Tibial artery (tissue), 4 donors: ENCODE results near the gene TMED10.

ENCODE experiments used
- DNase-seq, 2 donors: peaks; one replicate each; pipeline ENCODE4 v3.0.0-alpha.2; 2019
- H3K27ac ChIP-seq, 2 donors: fragments of 200-600 bp; sonication (generic) in 1 of 2; 1 replicate in 1 of 2; 2 replicates in 1 of 2; pipeline ENCODE4 v1.5.1; 2018 to 2019; ENCODE audit warnings: mild to moderate bottlenecking in 1 of 2
- H3K27me3 ChIP-seq, 2 donors: fragments of 200-600 bp; sonication (generic) in 1 of 2; one replicate each; pipeline versions ENCODE4 v1.5.1 to v1.6.0; 2016 to 2019
- H3K36me3 ChIP-seq, 3 donors: fragments of 200-600 bp; sonication (generic) in 2 of 3; one replicate each; pipeline ENCODE4 v1.5.1; 2016 to 2019; ENCODE audit warnings: mild to moderate bottlenecking in 2 of 3
- H3K4me1 ChIP-seq, 4 donors: fragments of 200-600 bp; sonication (generic) in 2 of 4; 1 replicate in 3 of 4; 2 replicates in 1 of 4; pipeline ENCODE4 v1.5.1; 2016 to 2019
- H3K4me3 ChIP-seq, 2 donors: fragments of 200-600 bp; sonication (generic) in 1 of 2; 1 replicate in 1 of 2; 2 replicates in 1 of 2; pipeline ENCODE4 v1.5.1; 2018 to 2019; ENCODE audit warnings: mild to moderate bottlenecking in 2 of 2
- H3K9me3 ChIP-seq, 3 donors: fragments of 200-600 bp; sonication (generic) in 1 of 3; one replicate each; pipeline ENCODE4 v1.5.1; 2016 to 2019
- CTCF ChIP-seq, 2 experiments: fragments of 200-600 bp in 1 of 2; fragments of 450-650 bp in 1 of 2; IDR thresholded peaks; one replicate each; pipeline ENCODE4 v1.5.1; 2017 to 2019; ENCODE audit warnings: antibody characterized with exemption in 2 of 2, mild to moderate bottlenecking in 1 of 2, moderate library complexity in 1 of 2
- intact Hi-C: fragments of 100-400 bp; cut with DNase I; formaldehyde crosslinking; loops from one replicate; pipeline ENCODE4 v1.15.0; 2023; ENCODE audit warnings: low total_unique reads

The TMED10 gene

GRCh38 chr14:75176142-75176820 is at the start of gene TMED10:
Gene TMED10 (minus strand): TSS chr14:75176612. CDS start chr14:75176579, 33 bp downstream.
- H3K4me1 ChIP-seq, result peaks cover 0 to 33% (median 20%) of the 10 kb centered on the region in 4 donors
- H3K36me3 ChIP-seq, result no peaks in the 10 kb centered on the region
- no peaks in the 10 kb centered on the region for H3K27me3 ChIP-seq
- no peaks in the 10 kb centered on the region for H3K9me3 ChIP-seq
- H3K4me3 ChIP-seq, result peak within 1 kb of the TSS; percentile 67 to 73
- peak; percentile 87 to 94 for DNase-seq
- intact Hi-C loops, result no loop called here
- H3K27ac ChIP-seq, result peak within 1 kb of the TSS; percentile 94 to 96
- no peak for TF ChIP-seq CTCF (IDR thresholded peaks at IDR 0.05)

GRCh38 chr14:75224561-75224960 is 48.1 kb upstream of the TMED10 start:
- H3K36me3 ChIP-seq, result no peaks in the 10 kb centered on the region
- H3K9me3 ChIP-seq, result no peaks in the 10 kb centered on the region
- no peaks in the 10 kb centered on the region for H3K4me1 ChIP-seq
- no peak for TF ChIP-seq CTCF (IDR thresholded peaks at IDR 0.05)
- intact Hi-C loops, result no loop called here
- no peak overlapping the region for H3K4me3 ChIP-seq
- no peak overlapping the region for H3K27ac ChIP-seq
- no peak for DNase-seq
- H3K27me3 ChIP-seq, result no peaks in the 10 kb centered on the region

GRCh38 chr14:75223664-75224154 is 47.3 kb upstream of the TMED10 start:
- Histone ChIP-seq H3K4me3 (no peak overlapping the region), H3K36me3 (no peaks in the 10 kb centered on the region), H3K27ac (no peak overlapping the region), H3K27me3 (no peaks in the 10 kb centered on the region), H3K4me1 (no peaks in the 10 kb centered on the region), H3K9me3 (no peaks in the 10 kb centered on the region)
- DNase-seq, result peak in 1 of 2 donors; percentile 59
- TF ChIP-seq CTCF (IDR thresholded peaks at IDR 0.05), result no peak
- intact Hi-C loops, result no loop called here

GRCh38 chr14:75222208-75222701 is 45.8 kb upstream of the TMED10 start:
- no peaks in the 10 kb centered on the region for H3K27me3 ChIP-seq
- H3K4me3 ChIP-seq, result no peak overlapping the region
- H3K9me3 ChIP-seq, result no peaks in the 10 kb centered on the region
- no peak overlapping the region for H3K27ac ChIP-seq
- intact Hi-C loops, result no loop called here
- no peak for TF ChIP-seq CTCF (IDR thresholded peaks at IDR 0.05)
- DNase-seq, result peak; percentile 58 to 73
- H3K4me1 ChIP-seq, result no peaks in the 10 kb centered on the region
- H3K36me3 ChIP-seq, result no peaks in the 10 kb centered on the region

- Histone ChIP-seq H3K36me3 (no peaks in the 10 kb centered on the region), H3K4me3 (no peak overlapping the region), H3K4me1 (no peaks in the 10 kb centered on the region), H3K27me3 (no peaks in the 10 kb centered on the region), H3K9me3 (no peaks in the 10 kb centered on the region), H3K27ac (no peak overlapping the region)
- DNase-seq, result no peak
- TF ChIP-seq CTCF (IDR thresholded peaks at IDR 0.05), result no peak
- intact Hi-C loops, result no loop called here
These were observed 45.4 kb upstream of the TMED10 start for GRCh38 chr14:75221797-75222196.
